A204.1 (cell line): Measurements from ENCODE around the gene CD3D.

Experiments used
- FAIRE-seq: peaks from 2 replicates; lab custom pipeline; 2012; peaks lifted over from hg19 to GRCh38; lab: Jason Lieb, UNC

Gene CD3D

GRCh38 chr11:118301600-118302195 is 40.8 kb downstream of the CD3D start:
- no peak for FAIRE-seq

GRCh38 chr11:118295815-118296454 is 46.6 kb downstream of the CD3D start:
- FAIRE-seq, result no peak

GRCh38 chr11:118295199-118295598 is 47.3 kb downstream of the CD3D start:
- no peak for FAIRE-seq

- no peak for FAIRE-seq
Observed at GRCh38 chr11:118294053-118294452, 48.5 kb downstream of the CD3D start.

DNA sequence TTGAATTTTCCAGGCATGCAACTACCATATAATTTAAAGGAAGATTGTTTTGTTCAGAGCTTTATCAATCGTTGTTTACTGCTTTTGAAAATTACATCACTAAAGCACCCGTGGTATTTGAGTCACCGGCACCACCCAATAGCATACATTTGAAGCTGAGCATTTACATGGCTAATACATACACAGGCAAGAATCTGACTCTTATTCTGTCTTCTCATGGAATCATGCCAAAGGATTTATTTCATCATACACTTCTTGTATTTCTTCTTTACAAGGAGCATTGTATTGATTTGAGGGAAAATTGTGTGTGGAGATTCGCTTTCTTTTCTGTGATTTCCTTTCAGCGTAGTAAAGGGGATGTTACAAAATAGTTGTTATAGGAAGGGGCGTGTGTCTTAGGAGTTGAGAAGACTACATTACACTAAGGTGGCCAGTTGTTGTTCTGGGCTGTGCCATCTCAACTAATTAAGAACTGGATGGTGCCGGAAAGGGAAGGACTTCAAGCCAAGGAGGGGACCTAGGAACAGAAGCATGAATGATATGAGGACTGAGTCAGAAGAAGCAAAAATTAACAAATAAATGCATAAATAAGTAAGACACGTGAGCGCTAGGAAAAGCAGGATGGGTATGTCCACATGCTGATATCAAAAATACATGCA is 50.9 kb downstream of the CD3D start:
- no peak for FAIRE-seq

GRCh38 chr11:118290923-118291322 is 51.6 kb downstream of the CD3D start:
- FAIRE-seq, result no peak

GRCh38 chr11:118289401-118289800 is 53.1 kb downstream of the CD3D start:
- no peak for FAIRE-seq
